ENCODE results near the gene MARCHF2. TPM values are rescaled to one million over a fixed set of nuclear protein-coding genes. Genes with fewer than 3 reads are reported as not detected.
A peak's percentile ranks its signal among the peaks of the same experiment; 100 is the strongest.

Gene MARCHF2
- total RNA-seq, 2 experiments from 2014 or later: 20.0 to 22.2 TPM

DNA sequence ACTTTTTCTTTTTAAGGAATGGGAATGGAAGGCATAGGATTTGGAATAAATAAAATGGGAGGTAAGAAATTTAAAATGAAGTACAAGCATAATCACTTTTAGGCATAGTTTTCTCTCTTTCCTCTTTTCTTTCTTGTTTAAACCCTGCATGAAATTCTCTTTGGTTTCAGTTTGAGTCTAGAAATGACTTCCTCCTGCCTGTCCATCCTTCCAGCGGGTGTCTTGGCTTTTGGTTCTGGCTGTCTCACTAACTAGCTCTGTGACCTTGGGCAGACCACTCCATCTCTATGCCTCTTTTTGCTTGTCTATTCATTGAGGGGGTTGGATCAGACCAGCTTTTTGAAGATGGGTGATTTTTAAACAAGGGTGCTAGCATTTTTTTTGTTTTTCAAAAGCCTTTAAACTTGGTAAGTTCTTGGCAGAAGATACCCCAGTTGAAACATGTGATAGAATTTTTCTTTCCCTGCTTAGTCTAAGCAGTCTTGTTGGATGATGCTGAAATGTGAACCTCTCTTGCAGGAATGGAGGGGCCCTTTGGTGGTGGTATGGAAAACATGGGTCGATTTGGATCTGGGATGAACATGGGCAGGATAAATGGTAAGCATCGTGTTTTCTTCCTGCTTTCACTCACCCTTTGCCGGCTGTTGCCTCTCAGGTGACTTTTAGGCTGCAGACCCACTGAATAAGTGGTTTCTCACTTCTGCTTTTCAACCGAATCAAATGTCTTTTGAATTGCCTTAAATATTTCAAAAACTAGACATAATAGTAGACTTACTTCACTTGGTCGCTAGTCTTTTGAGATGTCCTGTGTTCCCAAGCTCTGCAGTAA lies 60.8 kb downstream of the MARCHF2 start:
- H3K27me3 Mint-ChIP-seq: no peaks in the 10 kb centered on the region
- no peaks in the 10 kb centered on the region for H3K9me3 Mint-ChIP-seq
- H3K27ac Mint-ChIP-seq: peak overlapping the region; percentile 34
- TF ChIP-seq, protein P1, sequence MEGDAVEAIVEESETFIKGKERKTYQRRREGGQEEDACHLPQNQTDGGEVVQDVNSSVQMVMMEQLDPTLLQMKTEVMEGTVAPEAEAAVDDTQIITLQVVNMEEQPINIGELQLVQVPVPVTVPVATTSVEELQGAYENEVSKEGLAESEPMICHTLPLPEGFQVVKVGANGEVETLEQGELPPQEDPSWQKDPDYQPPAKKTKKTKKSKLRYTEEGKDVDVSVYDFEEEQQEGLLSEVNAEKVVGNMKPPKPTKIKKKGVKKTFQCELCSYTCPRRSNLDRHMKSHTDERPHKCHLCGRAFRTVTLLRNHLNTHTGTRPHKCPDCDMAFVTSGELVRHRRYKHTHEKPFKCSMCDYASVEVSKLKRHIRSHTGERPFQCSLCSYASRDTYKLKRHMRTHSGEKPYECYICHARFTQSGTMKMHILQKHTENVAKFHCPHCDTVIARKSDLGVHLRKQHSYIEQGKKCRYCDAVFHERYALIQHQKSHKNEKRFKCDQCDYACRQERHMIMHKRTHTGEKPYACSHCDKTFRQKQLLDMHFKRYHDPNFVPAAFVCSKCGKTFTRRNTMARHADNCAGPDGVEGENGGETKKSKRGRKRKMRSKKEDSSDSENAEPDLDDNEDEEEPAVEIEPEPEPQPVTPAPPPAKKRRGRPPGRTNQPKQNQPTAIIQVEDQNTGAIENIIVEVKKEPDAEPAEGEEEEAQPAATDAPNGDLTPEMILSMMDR (IDR thresholded peaks at IDR 0.05): no peak
- CTCF ChIA-PET: interaction anchor here (1.6 kb wide), 1 partner anchor 32 kb away, joined by 3 read pairs; no protein-coding TSS in a partner anchor
- intact Hi-C loops (cut with DNase I, micrococcal nuclease): no loop called here
- POLR2A ChIA-PET: interaction anchor here (0.6 to 0.9 kb wide), 3 partner anchors 13 to 116 kb away, joined by 3 to 4 read pairs (median 3); no protein-coding TSS in a partner anchor
- DNase-seq (no peak), ATAC-seq (ENCODE audit: poor library complexity) (no peak)
- H3K27ac ChIP-seq (ENCODE audit: low read depth in 1 of 2, low read length in 2 of 2): peak overlapping the region in 1 of 2 donors; percentile 29
- peak overlapping the region; percentile 38 for H3K4me3 Mint-ChIP-seq
- no peaks in the 10 kb centered on the region for H3K9me3 ChIP-seq (ENCODE audit: control insufficient read depth in 1 of 2, insufficient read depth in 1 of 2, low read length in 2 of 2)
- peaks cover 98% of the 10 kb centered on the region for H3K36me3 Mint-ChIP-seq (ENCODE audit: low read depth)
- peaks cover 16% of the 10 kb centered on the region for H3K4me1 ChIP-seq (ENCODE audit: insufficient read depth, low read length)
- peaks cover 92% of the 10 kb centered on the region for H3K36me3 ChIP-seq (ENCODE audit: insufficient read depth, low read length)
- H3K4me1 Mint-ChIP-seq (ENCODE audit: low read depth): peaks cover 72% of the 10 kb centered on the region
- no peak overlapping the region for H3K4me3 ChIP-seq (ENCODE audit: low read length)
- H3K27me3 ChIP-seq (ENCODE audit: control insufficient read depth in 1 of 2, insufficient read depth in 2 of 2, low read length in 2 of 2): no peaks in the 10 kb centered on the region

DNA sequence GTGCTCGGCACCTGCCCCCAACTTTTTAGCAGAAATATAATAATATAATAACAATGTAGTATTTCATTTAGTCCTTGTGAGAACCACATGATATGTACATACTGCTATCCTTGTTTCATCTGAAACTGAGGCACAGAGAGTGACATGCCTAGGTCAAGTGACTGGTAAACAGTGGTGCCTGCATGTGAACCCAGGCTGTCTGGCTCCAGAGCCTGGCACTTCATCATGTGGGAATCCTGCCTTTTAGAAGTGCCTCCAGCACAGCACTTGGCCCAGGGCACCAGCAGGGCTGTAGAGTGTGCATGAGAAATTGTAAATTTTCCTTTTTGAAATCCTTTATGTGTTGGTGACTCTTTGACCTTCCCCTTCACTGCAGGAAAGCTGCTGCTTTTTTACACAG lies 61.9 kb downstream of the MARCHF2 start:
- ATAC-seq (ENCODE audit: poor library complexity) (no peak), DNase-seq (no peak)
- Histone ChIP-seq H3K36me3 (ENCODE audit: insufficient read depth, low read length) (peaks cover 86% of the 10 kb centered on the region), H3K27me3 (ENCODE audit: control insufficient read depth in 1 of 2, insufficient read depth in 2 of 2, low read length in 2 of 2) (no peaks in the 10 kb centered on the region), H3K27ac (ENCODE audit: low read depth in 1 of 2, low read length in 2 of 2) (no peak overlapping the region), H3K9me3 (ENCODE audit: control insufficient read depth in 1 of 2, insufficient read depth in 1 of 2, low read length in 2 of 2) (no peaks in the 10 kb centered on the region), H3K4me3 (ENCODE audit: low read length) (no peak overlapping the region), H3K4me1 (ENCODE audit: insufficient read depth, low read length) (peaks cover 23% of the 10 kb centered on the region)
- CTCF ChIA-PET: interaction anchor here (0.7 to 1.4 kb wide), 2 partner anchors 26 to 121 kb away, joined by 3 read pairs; no protein-coding TSS in a partner anchor
- intact Hi-C loops (cut with DNase I, micrococcal nuclease): no loop called here
- TF ChIP-seq, protein P1 (IDR thresholded peaks at IDR 0.05): no peak
- peaks cover 71% of the 10 kb centered on the region for H3K4me1 Mint-ChIP-seq (ENCODE audit: low read depth)
- POLR2A ChIA-PET: interaction anchor here (0.7 kb wide), 1 partner anchor 30 kb away, joined by 5 read pairs; the partner anchor contains the start of gene HNRNPM
- H3K36me3 Mint-ChIP-seq (ENCODE audit: low read depth): peaks cover 93% of the 10 kb centered on the region
- no peak overlapping the region for H3K4me3 Mint-ChIP-seq
- no peaks in the 10 kb centered on the region for H3K9me3 Mint-ChIP-seq
- no peaks in the 10 kb centered on the region for H3K27me3 Mint-ChIP-seq
- H3K27ac Mint-ChIP-seq: no peak overlapping the region

- no peak for DNase-seq
- Mint-ChIP-seq H3K9me3 (no peaks in the 10 kb centered on the region), H3K36me3 (ENCODE audit: low read depth) (peaks cover 88% of the 10 kb centered on the region), H3K4me1 (ENCODE audit: low read depth) (peaks cover 75% of the 10 kb centered on the region), H3K4me3 (no peak overlapping the region), H3K27me3 (no peaks in the 10 kb centered on the region), H3K27ac (peak overlapping the region; percentile 29)
- ChIA-PET POLR2A (interaction anchor here (1.2 kb wide), 1 partner anchor 18 kb away, joined by 3 read pairs; no protein-coding TSS in a partner anchor), CTCF (interaction anchor here (1.4 to 1.5 kb wide), 2 partner anchors 10 to 123 kb away, joined by 3 read pairs; no protein-coding TSS in a partner anchor)
- peaks cover 85% of the 10 kb centered on the region for H3K36me3 ChIP-seq (ENCODE audit: insufficient read depth, low read length)
- ATAC-seq (ENCODE audit: poor library complexity): no peak
- intact Hi-C loops (cut with DNase I, micrococcal nuclease): no loop called here
- H3K4me1 ChIP-seq (ENCODE audit: insufficient read depth, low read length): peaks cover 36% of the 10 kb centered on the region
- H3K27ac ChIP-seq (ENCODE audit: low read depth in 1 of 2, low read length in 2 of 2): no peak overlapping the region
- no peak overlapping the region for H3K4me3 ChIP-seq (ENCODE audit: low read length)
- H3K9me3 ChIP-seq (ENCODE audit: control insufficient read depth in 1 of 2, insufficient read depth in 1 of 2, low read length in 2 of 2): no peaks in the 10 kb centered on the region
- TF ChIP-seq, protein P1 (IDR thresholded peaks at IDR 0.05): no peak
- no peaks in the 10 kb centered on the region for H3K27me3 ChIP-seq (ENCODE audit: control insufficient read depth in 1 of 2, insufficient read depth in 2 of 2, low read length in 2 of 2)
Measured at GRCh38 chr19:8476524-8476923, 63.4 kb downstream of the MARCHF2 start.

All from CD4-positive, alpha-beta T cell (primary cell).